Measurements from ENCODE around the gene FRMD4A. TPM values are rescaled to one million over a fixed set of nuclear protein-coding genes. Genes with fewer than 3 reads are reported as not detected.

FRMD4A gene
- total and polyA plus RNA-seq, 12 donors = 9.1 to 29.6 (median 14.6) TPM

- TF ChIP-seq POLR2A (IDR thresholded peaks at IDR 0.05) = no peak
- TF ChIP-seq, protein P1, sequence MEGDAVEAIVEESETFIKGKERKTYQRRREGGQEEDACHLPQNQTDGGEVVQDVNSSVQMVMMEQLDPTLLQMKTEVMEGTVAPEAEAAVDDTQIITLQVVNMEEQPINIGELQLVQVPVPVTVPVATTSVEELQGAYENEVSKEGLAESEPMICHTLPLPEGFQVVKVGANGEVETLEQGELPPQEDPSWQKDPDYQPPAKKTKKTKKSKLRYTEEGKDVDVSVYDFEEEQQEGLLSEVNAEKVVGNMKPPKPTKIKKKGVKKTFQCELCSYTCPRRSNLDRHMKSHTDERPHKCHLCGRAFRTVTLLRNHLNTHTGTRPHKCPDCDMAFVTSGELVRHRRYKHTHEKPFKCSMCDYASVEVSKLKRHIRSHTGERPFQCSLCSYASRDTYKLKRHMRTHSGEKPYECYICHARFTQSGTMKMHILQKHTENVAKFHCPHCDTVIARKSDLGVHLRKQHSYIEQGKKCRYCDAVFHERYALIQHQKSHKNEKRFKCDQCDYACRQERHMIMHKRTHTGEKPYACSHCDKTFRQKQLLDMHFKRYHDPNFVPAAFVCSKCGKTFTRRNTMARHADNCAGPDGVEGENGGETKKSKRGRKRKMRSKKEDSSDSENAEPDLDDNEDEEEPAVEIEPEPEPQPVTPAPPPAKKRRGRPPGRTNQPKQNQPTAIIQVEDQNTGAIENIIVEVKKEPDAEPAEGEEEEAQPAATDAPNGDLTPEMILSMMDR (IDR thresholded peaks at IDR 0.05) = no peak
- Histone ChIP-seq H3K36me3 (replicated peaks in 1 of 2) (peaks cover 0 to 4% of the 10 kb centered on the region in 2 donors), H3K9me3 (replicated peaks in 1 of 3) (no peaks in the 10 kb centered on the region), H3K27ac (no peak overlapping the region), H3K4me1 (replicated peaks in 1 of 2) (no peaks in the 10 kb centered on the region), H3K4me3 (no peak overlapping the region), H3K27me3 (no peaks in the 10 kb centered on the region)
- WGBS, 4 donors = 90 to 94% (median 92%) methylated on average over 13 of the region's 13 CpGs
- no peak for DNase-seq
- intact Hi-C loops (cut with DNase I) = no loop called here
Measured at GRCh38 chr10:13678101-13678843, 652.5 kb downstream of the FRMD4A start.

DNA sequence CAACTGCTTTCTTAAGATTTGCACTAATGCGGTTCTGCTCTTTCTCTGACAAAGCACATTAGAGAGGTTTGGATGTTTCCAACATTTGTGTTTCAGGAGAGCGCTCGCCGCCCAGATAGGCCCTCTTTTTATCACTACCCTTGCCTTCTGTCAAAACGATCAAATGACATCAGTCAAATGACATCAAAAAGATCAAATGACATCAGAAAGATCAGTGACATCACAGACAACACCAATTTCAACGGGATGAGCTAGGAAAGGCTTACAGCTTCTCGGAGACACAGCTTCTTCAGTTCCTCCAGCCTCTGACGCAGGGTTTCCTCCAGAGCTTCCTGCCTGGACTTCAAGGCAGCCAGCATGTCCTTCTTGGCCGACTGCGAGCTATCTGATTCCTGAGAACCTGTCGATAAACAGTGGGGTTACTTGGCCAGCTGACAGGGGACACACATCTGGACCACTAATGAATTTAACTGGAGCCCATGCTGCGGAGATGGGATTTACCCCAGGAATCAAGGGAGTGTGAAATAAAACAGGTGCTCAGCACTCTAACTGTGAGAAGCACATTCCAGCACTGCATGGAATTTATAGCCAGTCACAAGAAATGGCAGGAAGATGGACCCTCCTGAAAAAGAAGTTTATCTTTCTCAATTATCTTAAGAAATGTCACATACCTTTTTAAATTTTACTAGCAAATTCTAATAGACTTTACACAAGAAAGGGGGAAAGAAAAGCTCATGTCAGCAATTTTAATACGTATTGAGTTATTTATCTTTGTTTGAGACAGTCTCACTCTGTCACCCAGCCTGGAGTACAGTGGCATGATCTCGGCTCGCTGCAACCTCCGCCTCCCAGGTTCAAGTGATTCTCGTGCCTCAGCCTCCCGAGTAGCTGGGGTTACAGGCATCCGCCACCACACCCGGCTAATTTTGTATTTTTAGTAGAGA lies 655.8 kb downstream of the FRMD4A start:
- intact Hi-C loops (cut with DNase I) = no loop called here
- H3K36me3 ChIP-seq (replicated peaks in 1 of 2) = no peaks in the 10 kb centered on the region
- H3K27ac ChIP-seq = no peak overlapping the region
- no peaks in the 10 kb centered on the region for H3K27me3 ChIP-seq
- no peak for TF ChIP-seq POLR2A (IDR thresholded peaks at IDR 0.05)
- TF ChIP-seq, protein P1 (IDR thresholded peaks at IDR 0.05) = no peak
- H3K4me1 ChIP-seq (replicated peaks in 1 of 2) = no peaks in the 10 kb centered on the region
- H3K9me3 ChIP-seq (replicated peaks in 1 of 3) = no peaks in the 10 kb centered on the region
- WGBS, 4 donors = 67 to 84% (median 76%) methylated on average over 19 to 20 of the region's 20 CpGs
- H3K4me3 ChIP-seq = no peak overlapping the region
- peak in 2 of 7 donors; percentile 27 to 32 for DNase-seq

DNA sequence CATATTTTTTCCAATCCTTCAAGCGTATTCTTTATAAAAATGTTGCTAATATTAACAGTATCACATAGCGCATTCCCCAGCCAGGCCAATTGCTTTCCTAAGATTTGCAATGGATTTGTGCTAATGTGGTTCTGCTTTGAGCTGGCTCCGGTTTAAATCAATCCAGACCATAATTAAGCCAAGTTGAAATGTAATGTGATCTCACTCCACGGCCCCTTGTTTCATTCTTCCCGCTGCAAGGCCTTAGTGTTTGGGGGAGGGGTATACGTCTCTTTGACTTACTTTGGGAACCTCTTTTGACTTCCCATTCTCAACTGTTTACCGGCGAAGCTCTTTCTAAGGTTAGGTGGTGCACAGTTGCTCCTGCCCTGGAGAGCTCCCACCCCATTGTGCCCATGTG lies 657.6 kb downstream of the FRMD4A start:
- WGBS, 4 donors = 73 to 87% (median 75%) methylated on average over 8 of the region's 8 CpGs
- no peak overlapping the region for H3K27ac ChIP-seq
- H3K27me3 ChIP-seq = no peaks in the 10 kb centered on the region
- no peaks in the 10 kb centered on the region for H3K9me3 ChIP-seq (replicated peaks in 1 of 3)
- no peak overlapping the region for H3K4me3 ChIP-seq
- H3K4me1 ChIP-seq (replicated peaks in 1 of 2) = no peaks in the 10 kb centered on the region
- intact Hi-C loops (cut with DNase I) = no loop called here
- DNase-seq = no peak
- H3K36me3 ChIP-seq (replicated peaks in 1 of 2) = no peaks in the 10 kb centered on the region
- TF ChIP-seq POLR2A (IDR thresholded peaks at IDR 0.05) = no peak
- TF ChIP-seq, protein P1 (IDR thresholded peaks at IDR 0.05) = no peak

- no peaks in the 10 kb centered on the region for H3K4me1 ChIP-seq (replicated peaks in 1 of 2)
- TF ChIP-seq POLR2A (IDR thresholded peaks at IDR 0.05) = no peak
- TF ChIP-seq, protein P1 (IDR thresholded peaks at IDR 0.05) = no peak
- intact Hi-C loops (cut with DNase I) = no loop called here
- DNase-seq = no peak
- WGBS, 4 donors = 75 to 89% (median 80%) methylated on average over 7 of the region's 7 CpGs
- H3K36me3 ChIP-seq (replicated peaks in 1 of 2) = no peaks in the 10 kb centered on the region
- no peak overlapping the region for H3K4me3 ChIP-seq
- no peaks in the 10 kb centered on the region for H3K9me3 ChIP-seq (replicated peaks in 1 of 3)
- H3K27me3 ChIP-seq = no peaks in the 10 kb centered on the region
- H3K27ac ChIP-seq = no peak overlapping the region
Measured at GRCh38 chr10:13672548-13672947, 658.2 kb downstream of the FRMD4A start.
